Vagina (tissue), 2 donors: ENCODE data around the gene LYL1.

ENCODE experiments used
- POLR2A ChIP-seq, 2 donors: fragments of 450-650 bp; IDR thresholded peaks; one replicate each; pipeline ENCODE4 v1.6.1; 2017; ENCODE audit warnings: antibody characterized with exemption in 2 of 2, mild to moderate bottlenecking in 2 of 2, moderate library complexity in 2 of 2
- TF ChIP-seq, protein P1 (sequence below), 3 experiments: fragments of 450-650 bp in 2 of 3; fragments of 200-600 bp in 1 of 3; sonication (generic) in 1 of 3; IDR thresholded peaks; one replicate each; pipeline ENCODE4 v1.5.1; 2017 to 2019; ENCODE audit warnings: antibody characterized with exemption in 3 of 3, mild to moderate bottlenecking in 2 of 3, moderate library complexity in 2 of 3

DNA sequence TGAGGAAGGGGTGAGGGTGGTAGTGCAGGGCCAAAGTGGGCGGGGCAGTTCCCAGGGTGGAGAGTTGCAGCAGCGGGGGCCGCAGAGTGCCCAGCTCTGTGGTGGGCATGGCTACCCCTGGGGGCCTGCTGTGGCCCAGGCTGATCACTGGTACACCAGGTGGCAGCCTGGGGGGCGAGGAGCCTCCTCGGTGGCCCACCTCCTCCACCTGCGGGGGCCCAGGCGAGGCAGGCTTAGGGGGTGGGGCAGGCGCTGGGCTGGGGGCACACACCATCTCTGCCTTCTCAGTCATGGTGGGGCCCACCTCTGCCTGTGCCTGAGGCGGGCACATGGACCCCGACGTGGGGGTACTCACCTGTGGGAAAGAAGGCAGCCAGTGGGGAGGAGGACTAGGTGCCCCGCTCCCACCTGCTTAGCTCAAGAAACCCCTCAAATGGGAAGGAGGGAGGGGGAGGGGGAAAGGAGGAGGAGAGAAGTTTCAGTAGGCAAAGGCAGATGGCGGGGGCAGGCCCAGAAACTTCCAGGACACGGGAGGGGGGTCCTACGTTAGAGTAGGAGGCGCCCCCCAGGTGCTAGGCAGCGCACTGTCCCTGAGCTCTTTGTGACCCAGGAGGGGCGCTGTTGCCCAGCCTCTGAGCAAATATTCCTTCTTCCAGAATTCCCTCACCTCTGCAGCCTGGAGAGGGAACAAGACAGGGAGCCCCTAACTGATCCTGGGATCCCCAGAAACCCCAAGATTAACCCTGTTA lies 1.6 kb downstream of the LYL1 start:
- TF ChIP-seq, protein P1, sequence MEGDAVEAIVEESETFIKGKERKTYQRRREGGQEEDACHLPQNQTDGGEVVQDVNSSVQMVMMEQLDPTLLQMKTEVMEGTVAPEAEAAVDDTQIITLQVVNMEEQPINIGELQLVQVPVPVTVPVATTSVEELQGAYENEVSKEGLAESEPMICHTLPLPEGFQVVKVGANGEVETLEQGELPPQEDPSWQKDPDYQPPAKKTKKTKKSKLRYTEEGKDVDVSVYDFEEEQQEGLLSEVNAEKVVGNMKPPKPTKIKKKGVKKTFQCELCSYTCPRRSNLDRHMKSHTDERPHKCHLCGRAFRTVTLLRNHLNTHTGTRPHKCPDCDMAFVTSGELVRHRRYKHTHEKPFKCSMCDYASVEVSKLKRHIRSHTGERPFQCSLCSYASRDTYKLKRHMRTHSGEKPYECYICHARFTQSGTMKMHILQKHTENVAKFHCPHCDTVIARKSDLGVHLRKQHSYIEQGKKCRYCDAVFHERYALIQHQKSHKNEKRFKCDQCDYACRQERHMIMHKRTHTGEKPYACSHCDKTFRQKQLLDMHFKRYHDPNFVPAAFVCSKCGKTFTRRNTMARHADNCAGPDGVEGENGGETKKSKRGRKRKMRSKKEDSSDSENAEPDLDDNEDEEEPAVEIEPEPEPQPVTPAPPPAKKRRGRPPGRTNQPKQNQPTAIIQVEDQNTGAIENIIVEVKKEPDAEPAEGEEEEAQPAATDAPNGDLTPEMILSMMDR (IDR thresholded peaks at IDR 0.05), result no peak
- no peak for TF ChIP-seq POLR2A (IDR thresholded peaks at IDR 0.05)
